BLaER1 treated with 17β-estradiol and CSF1 and Interleukin-3, amounts not matched to agents 10 nM and 100 nM (cell line): Measurements from ENCODE around the gene TBL1XR1.
A peak's percentile ranks its signal among the peaks of the same experiment; 100 is the strongest.
"Not testable (repeated sequence)": the region's sequence is repeated elsewhere in the genome, so short reads cannot be mapped to it uniquely, and the experiment has no call there.

Source experiments
- H3K27ac ChIP-seq, 11 experiments: shearing (Covaris generic); formaldehyde crosslinking; 2 replicates each; pipeline ENCODE4 v1.8.1; 2022
- H3K27me3 ChIP-seq, 11 experiments: shearing (Covaris generic); formaldehyde crosslinking; 2 replicates each; pipeline ENCODE4 v1.8.1; 2022
- H3K36me3 ChIP-seq, 11 experiments: shearing (Covaris generic); formaldehyde crosslinking; 2 replicates each; pipeline ENCODE4 v1.8.1; 2022
- H3K4me1 ChIP-seq, 10 experiments: shearing (Covaris generic); formaldehyde crosslinking; 2 replicates each; pipeline ENCODE4 v1.8.1; 2022
- H3K4me2 ChIP-seq, 11 experiments: shearing (Covaris generic); formaldehyde crosslinking; 2 replicates each; pipeline ENCODE4 v1.8.1; 2022
- H3K4me3 ChIP-seq, 10 experiments: shearing (Covaris generic); formaldehyde crosslinking; 2 replicates each; pipeline ENCODE4 v1.8.1; 2022
- H3K9ac ChIP-seq, 11 experiments: shearing (Covaris generic); formaldehyde crosslinking; 2 replicates each; pipeline ENCODE4 v1.8.1; 2022
- H3K9me3 ChIP-seq, 11 experiments: shearing (Covaris generic); formaldehyde crosslinking; replicated peaks in 1 of 11; 2 replicates each; pipeline ENCODE4 v1.8.1; 2022
- H4K20me1 ChIP-seq, 11 experiments: shearing (Covaris generic); formaldehyde crosslinking; 2 replicates each; pipeline ENCODE4 v1.8.1; 2022
- Cebpa-rat ChIP-seq, 11 experiments: shearing (Covaris generic); IDR thresholded peaks; 2 replicates each; pipeline ENCODE4 v1.8.1; 2022

Gene TBL1XR1

GRCh38 chr3:177035676-177036075 is 161.6 kb downstream of the TBL1XR1 start:
- TF ChIP-seq Cebpa-rat (IDR thresholded peaks at IDR 0.05): no peak
- H3K27ac ChIP-seq: peak overlapping the region in 1 of 11 experiments; percentile 19; a peak in 1 of 22 replicates
- H3K27me3 ChIP-seq: no peaks in the 10 kb centered on the region
- H3K9ac ChIP-seq: no peak overlapping the region
- H3K9me3 ChIP-seq: no peaks in the 10 kb centered on the region
- peaks cover 92 to 100% (median 96%) of the 10 kb centered on the region in 11 experiments for H3K36me3 ChIP-seq
- peaks cover 0 to 86% (median 8%) of the 10 kb centered on the region in 11 experiments; a peak in 10 of 22 replicates for H4K20me1 ChIP-seq
- H3K4me2 ChIP-seq: no peak overlapping the region
- H3K4me1 ChIP-seq: no peaks in the 10 kb centered on the region
- no peak overlapping the region for H3K4me3 ChIP-seq

- Histone ChIP-seq H3K9ac (no peak overlapping the region), H3K9me3 (no peaks in the 10 kb centered on the region), H3K27me3 (no peaks in the 10 kb centered on the region), H3K4me2 (no peak overlapping the region), H3K4me1 (no peaks in the 10 kb centered on the region), H3K4me3 (no peak overlapping the region), H3K27ac (no peak overlapping the region), H4K20me1 (peaks cover 0 to 83% (median 6%) of the 10 kb centered on the region in 11 experiments; a peak in 10 of 22 replicates), H3K36me3 (peaks cover 90 to 100% (median 96%) of the 10 kb centered on the region in 11 experiments)
- TF ChIP-seq Cebpa-rat (IDR thresholded peaks at IDR 0.05): no peak
Observed at GRCh38 chr3:177034832-177035475, 162.3 kb downstream of the TBL1XR1 start.

- Histone ChIP-seq H3K27ac (no peak overlapping the region), H3K9me3 (no peaks in the 10 kb centered on the region), H3K4me2 (no peak overlapping the region), H3K36me3 (peaks cover 94 to 100% (median 98%) of the 10 kb centered on the region in 11 experiments), H3K4me1 (no peaks in the 10 kb centered on the region), H3K9ac (no peak overlapping the region), H3K27me3 (no peaks in the 10 kb centered on the region), H4K20me1 (peaks cover 0 to 68% (median 0%) of the 10 kb centered on the region in 11 experiments; a peak in 6 of 22 replicates), H3K4me3 (no peak overlapping the region)
- no peak for TF ChIP-seq Cebpa-rat (IDR thresholded peaks at IDR 0.05)
Observed at GRCh38 chr3:177026505-177027277, 170.6 kb downstream of the TBL1XR1 start.

- Histone ChIP-seq H3K27me3 (no peaks in the 10 kb centered on the region), H3K4me1 (no peaks in the 10 kb centered on the region), H3K9me3 (no peaks in the 10 kb centered on the region), H3K9ac (no peak overlapping the region), H3K27ac (no peak overlapping the region), H4K20me1 (peaks cover 0 to 10% (median 0%) of the 10 kb centered on the region in 11 experiments; a peak in 1 of 22 replicates), H3K36me3 (peaks cover 24 to 60% (median 37%) of the 10 kb centered on the region in 11 experiments; a peak in 21 of 22 replicates), H3K4me3 (no peak overlapping the region), H3K4me2 (no peak overlapping the region)
- no peak for TF ChIP-seq Cebpa-rat (IDR thresholded peaks at IDR 0.05)
Observed at GRCh38 chr3:177015881-177016280, 181.4 kb downstream of the TBL1XR1 start.

GRCh38 chr3:177013681-177014280 is 183.5 kb downstream of the TBL1XR1 start:
- Histone ChIP-seq H4K20me1 (0 out of 22 replicates have a peak, but pooled peaks cover 0 to 4% (median 0%) of the 10 kb centered on the region in 11 experiments), H3K9me3 (peaks cover 0 to 12% (median 4%) of the 10 kb centered on the region in 11 experiments; a peak in 14 of 22 replicates), H3K27ac (no peak overlapping the region), H3K9ac (no peak overlapping the region), H3K27me3 (no peaks in the 10 kb centered on the region), H3K4me1 (no peaks in the 10 kb centered on the region), H3K4me2 (no peak overlapping the region), H3K4me3 (no peak overlapping the region), H3K36me3 (peaks cover 12 to 49% (median 16%) of the 10 kb centered on the region in 11 experiments)
- no peak for TF ChIP-seq Cebpa-rat (IDR thresholded peaks at IDR 0.05)

- TF ChIP-seq Cebpa-rat (IDR thresholded peaks at IDR 0.05): no peak
- H4K20me1 ChIP-seq: no peaks in the 10 kb centered on the region
- H3K4me3 ChIP-seq: peak overlapping the region in 2 of 10 experiments; percentile 14 to 23; a peak in 2 of 20 replicates
- H3K27me3 ChIP-seq: no peaks in the 10 kb centered on the region
- no peak overlapping the region for H3K9ac ChIP-seq
- H3K36me3 ChIP-seq: peaks cover 8 to 33% (median 19%) of the 10 kb centered on the region in 11 experiments; a peak in 16 of 22 replicates
- no peak overlapping the region for H3K27ac ChIP-seq
- H3K4me1 ChIP-seq: no peaks in the 10 kb centered on the region
- H3K4me2 ChIP-seq: no peak overlapping the region
- H3K9me3 ChIP-seq: peaks cover 31 to 53% (median 42%) of the 10 kb centered on the region in 11 experiments
Observed at GRCh38 chr3:177005718-177006405, 191.4 kb downstream of the TBL1XR1 start.

GRCh38 chr3:177000159-177000558 is 197.1 kb downstream of the TBL1XR1 start:
- not testable (repeated sequence) for H3K27me3 ChIP-seq, H3K4me1 ChIP-seq, H4K20me1 ChIP-seq, H3K36me3 ChIP-seq, H3K27ac ChIP-seq, H3K9ac ChIP-seq, H3K4me2 ChIP-seq, H3K4me3 ChIP-seq
- H3K9me3 ChIP-seq: peaks cover 0 to 14% (median 8%) of the 10 kb centered on the region in 11 experiments; a peak in 14 of 22 replicates

GRCh38 chr3:176995946-176996345 is 201.3 kb downstream of the TBL1XR1 start:
- no peak overlapping the region for H3K27ac ChIP-seq
- TF ChIP-seq Cebpa-rat (IDR thresholded peaks at IDR 0.05): no peak
- H4K20me1 ChIP-seq: no peaks in the 10 kb centered on the region
- H3K4me1 ChIP-seq: 0 out of 20 replicates have a peak, but pooled peaks cover 0 to 5% (median 0%) of the 10 kb centered on the region in 10 experiments
- H3K36me3 ChIP-seq: no peaks in the 10 kb centered on the region
- no peak overlapping the region for H3K4me2 ChIP-seq
- H3K4me3 ChIP-seq: no peak overlapping the region
- H3K9me3 ChIP-seq: peaks cover 0 to 24% (median 21%) of the 10 kb centered on the region in 11 experiments; a peak in 17 of 22 replicates
- no peaks in the 10 kb centered on the region for H3K27me3 ChIP-seq
- H3K9ac ChIP-seq: no peak overlapping the region
